Bronchial epithelial cell (primary cell): ENCODE data around the gene TMEM121. TPM values are rescaled to one million over a fixed set of nuclear protein-coding genes. Genes with fewer than 3 reads are reported as not detected.
"Not testable (repeated sequence)": the region's sequence is repeated elsewhere in the genome, so short reads cannot be mapped to it uniquely, and the experiment has no call there.

Experiments
- DNase-seq: peaks from one replicate; pipeline ENCODE4 v3.0.0-alpha.2; 2010; ENCODE audit warnings: low read depth
- FAIRE-seq: peaks from 2 replicates; lab custom pipeline; 2011; peaks lifted over from hg19 to GRCh38; lab: Jason Lieb, UNC
- H3K27me3 ChIP-seq: 2 replicates; pipeline ENCODE4 v1.5.1; 2011; ENCODE audit warnings: low read length; ENCODE audit not compliant: control insufficient read depth, insufficient read depth
- H3K36me3 ChIP-seq: 2 replicates; pipeline ENCODE4 v1.5.1; 2011; ENCODE audit warnings: low read length; ENCODE audit not compliant: control insufficient read depth, insufficient read depth
- H3K4me3 ChIP-seq: 2 replicates; pipeline ENCODE4 v1.5.1; 2011; ENCODE audit warnings: mild to moderate bottlenecking, low read depth, low read length, control low read depth
- CTCF ChIP-seq: IDR thresholded peaks from 2 replicates; pipeline ENCODE4 v1.5.1; 2011; ENCODE audit warnings: mild to moderate bottlenecking, moderate library complexity, low read length, control low read depth, inconsistent platforms; ENCODE audit not compliant: insufficient read depth, severe bottlenecking
- total RNA-seq: library from RNA; depleted of rRNA; stranded (reverse); fragments of >200 nt; gene quantifications from 2 replicates; pipeline ENCODE4 v1.2.1, GENCODE V29; 2014

The TMEM121 gene
- total RNA-seq, 1 donor from 2014 or later = 0.53 TPM

GRCh38 chr14:105562713-105563346, 36.4 kb downstream of the TMEM121 start:
- H3K27me3 ChIP-seq = no peaks in the 10 kb centered on the region
- no peaks in the 10 kb centered on the region for H3K36me3 ChIP-seq
- no peak for TF ChIP-seq CTCF
- no peak overlapping the region for H3K4me3 ChIP-seq
- no peak for DNase-seq
- peak; percentile 96 for FAIRE-seq

- no peak for FAIRE-seq
- no peak for TF ChIP-seq CTCF
- no peak overlapping the region for H3K4me3 ChIP-seq
- no peaks in the 10 kb centered on the region for H3K36me3 ChIP-seq
- DNase-seq = no peak
- no peaks in the 10 kb centered on the region for H3K27me3 ChIP-seq
Measured at GRCh38 chr14:105563347-105563737, 37.0 kb downstream of the TMEM121 start.

GRCh38 chr14:105564536-105564935, 38.2 kb downstream of the TMEM121 start:
- H3K36me3 ChIP-seq, FAIRE-seq, DNase-seq, H3K27me3 ChIP-seq, H3K4me3 ChIP-seq: not testable (repeated sequence)

GRCh38 chr14:105565185-105565919, 39.0 kb downstream of the TMEM121 start:
- H3K4me3 ChIP-seq, H3K36me3 ChIP-seq, H3K27me3 ChIP-seq, DNase-seq: not testable (repeated sequence)
- peak; percentile 7 for FAIRE-seq

GRCh38 chr14:105566248-105567163, 40.1 kb downstream of the TMEM121 start:
- not testable (repeated sequence) for H3K27me3 ChIP-seq, DNase-seq, FAIRE-seq

GRCh38 chr14:105567164-105568103, 41.1 kb downstream of the TMEM121 start:
- H3K4me3 ChIP-seq, H3K27me3 ChIP-seq, DNase-seq, FAIRE-seq, H3K36me3 ChIP-seq: not testable (repeated sequence)

More at GRCh38 chr14:105566248-105567163, 40.1 kb downstream of the TMEM121 start:
- H3K4me3 ChIP-seq, H3K36me3 ChIP-seq: not testable (repeated sequence)

- H3K36me3 ChIP-seq, DNase-seq, H3K4me3 ChIP-seq, H3K27me3 ChIP-seq: not testable (repeated sequence)
- peak; percentile 88 for FAIRE-seq
Measured at GRCh38 chr14:105568140-105568843, 41.9 kb downstream of the TMEM121 start.
